GM18505 (cell line): ENCODE results near the gene SRGN.

Experiments
- ATAC-seq: cut with Tn5 transposase; IDR thresholded peaks from one replicate; pipeline ENCODE4 v1.9.1; 2021; ENCODE audit not compliant: unreplicated experiment
- POLR2A ChIP-seq: IDR thresholded peaks from 4 replicates; pipeline ENCODE4 v1.6.1; 2011; ENCODE audit warnings: borderline replicate concordance; ENCODE audit not compliant: insufficient read depth, insufficient read length; ENCODE audit errors: extremely low read depth

SRGN gene

DNA sequence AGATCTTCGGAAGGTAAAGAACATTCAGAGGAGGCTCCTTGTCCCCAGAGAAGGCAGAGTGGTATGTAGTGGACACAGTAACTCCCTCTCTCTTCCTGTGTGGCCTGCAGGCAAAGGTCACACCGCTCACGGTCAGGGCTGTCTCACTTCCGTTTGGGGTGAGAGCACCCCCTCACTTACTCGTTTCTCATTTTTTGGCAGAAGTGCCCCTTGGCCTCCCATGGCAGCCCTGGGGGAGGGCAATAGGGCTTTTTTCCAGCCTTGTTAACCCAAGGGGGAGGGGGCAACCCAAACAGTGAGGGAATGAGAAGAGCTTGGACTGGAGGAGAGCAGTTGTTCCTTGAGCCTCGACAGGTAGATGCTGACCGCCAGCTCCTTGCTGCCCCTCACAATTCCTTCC, 31.8 kb upstream of the SRGN start:
- TF ChIP-seq POLR2A, result peak; percentile 19
- ATAC-seq, result no peak

DNA sequence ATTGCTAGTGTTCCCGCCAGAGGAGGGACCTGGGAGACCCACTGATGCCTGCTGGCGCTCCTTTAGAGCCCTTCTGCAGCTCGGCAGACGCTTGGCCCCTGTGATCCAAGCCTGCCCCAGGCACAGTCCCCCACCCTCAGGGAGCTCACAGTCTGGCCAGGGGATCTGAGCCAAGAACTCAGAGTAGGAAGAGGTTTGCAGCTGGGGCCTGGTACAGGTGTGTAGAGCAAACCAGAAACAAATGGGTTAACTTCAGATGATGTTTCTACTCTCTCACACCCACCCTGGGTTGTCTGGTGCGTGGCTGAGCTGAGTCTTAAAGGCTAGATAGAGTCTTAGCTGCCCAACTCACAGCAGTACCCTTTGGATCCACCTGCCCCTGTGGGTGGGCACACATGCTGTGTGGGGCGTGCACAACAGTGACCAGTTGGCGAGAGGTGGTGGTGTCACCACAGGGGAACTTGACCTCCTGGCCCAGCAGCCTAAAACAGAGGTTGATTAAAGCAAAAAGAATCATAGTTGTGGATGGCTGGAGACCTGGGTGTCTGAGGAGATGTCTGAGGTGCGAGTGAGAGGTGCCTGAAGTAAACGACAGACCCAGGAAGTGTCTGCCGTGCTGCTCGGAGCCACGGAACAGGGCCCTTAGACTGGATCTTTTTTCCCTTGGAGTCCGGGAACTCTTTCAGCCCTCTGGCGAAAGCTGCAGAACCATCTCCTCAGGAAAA, 31.2 kb upstream of the SRGN start:
- no peak for ATAC-seq
- no peak for TF ChIP-seq POLR2A

DNA sequence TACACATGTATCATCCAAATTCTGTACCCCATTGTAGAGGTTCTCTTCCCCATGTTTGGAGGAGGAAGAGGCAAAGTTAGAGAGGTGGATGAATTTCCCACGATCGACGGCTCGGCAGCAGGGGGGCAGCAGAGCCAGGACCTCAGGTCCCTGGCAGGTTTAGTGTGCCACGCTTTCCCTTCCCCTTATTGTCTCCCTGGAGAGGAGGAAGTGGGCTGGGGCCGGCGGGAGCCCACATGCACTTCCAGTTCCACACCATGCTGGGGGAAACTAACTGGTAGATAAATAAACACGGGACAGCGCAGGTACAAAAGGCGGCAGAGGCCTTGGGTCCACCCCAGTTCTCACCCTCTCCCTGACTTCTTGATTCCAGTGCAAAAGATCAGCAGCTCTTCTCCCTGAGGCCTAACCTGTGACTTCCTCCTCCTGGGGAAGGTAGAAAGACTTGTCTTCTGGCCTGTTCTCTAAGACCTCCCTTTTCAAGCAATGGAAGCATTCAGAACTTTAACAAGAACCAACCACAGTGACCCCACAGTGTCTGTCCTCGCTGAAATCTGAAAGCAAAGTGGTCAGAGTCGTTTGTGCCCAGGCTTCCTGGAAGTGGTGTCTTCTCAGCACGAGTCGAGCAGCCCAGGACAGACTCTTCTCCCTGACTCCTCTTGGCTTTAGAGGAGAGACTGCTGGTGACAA, 30.5 kb upstream of the SRGN start:
- ATAC-seq, result no peak
- TF ChIP-seq POLR2A, result no peak

DNA sequence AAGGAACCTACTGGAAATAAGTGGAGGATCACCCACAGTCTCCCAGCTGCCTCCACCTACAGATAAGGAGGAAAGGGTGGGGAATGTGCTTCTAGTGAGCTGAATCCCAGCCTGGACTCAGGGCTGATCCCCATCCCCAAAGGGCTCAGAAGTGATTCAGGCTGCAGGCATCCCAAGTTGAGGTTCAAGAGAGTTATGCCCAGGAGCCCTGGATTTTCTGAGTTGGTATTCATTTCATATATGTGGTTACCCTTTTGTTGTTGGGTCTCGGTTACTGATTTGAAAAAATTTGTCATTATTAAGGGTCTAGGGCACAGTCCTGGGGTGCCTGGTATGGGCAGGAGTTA, 30.0 kb upstream of the SRGN start:
- TF ChIP-seq POLR2A, result no peak
- ATAC-seq, result no peak

DNA sequence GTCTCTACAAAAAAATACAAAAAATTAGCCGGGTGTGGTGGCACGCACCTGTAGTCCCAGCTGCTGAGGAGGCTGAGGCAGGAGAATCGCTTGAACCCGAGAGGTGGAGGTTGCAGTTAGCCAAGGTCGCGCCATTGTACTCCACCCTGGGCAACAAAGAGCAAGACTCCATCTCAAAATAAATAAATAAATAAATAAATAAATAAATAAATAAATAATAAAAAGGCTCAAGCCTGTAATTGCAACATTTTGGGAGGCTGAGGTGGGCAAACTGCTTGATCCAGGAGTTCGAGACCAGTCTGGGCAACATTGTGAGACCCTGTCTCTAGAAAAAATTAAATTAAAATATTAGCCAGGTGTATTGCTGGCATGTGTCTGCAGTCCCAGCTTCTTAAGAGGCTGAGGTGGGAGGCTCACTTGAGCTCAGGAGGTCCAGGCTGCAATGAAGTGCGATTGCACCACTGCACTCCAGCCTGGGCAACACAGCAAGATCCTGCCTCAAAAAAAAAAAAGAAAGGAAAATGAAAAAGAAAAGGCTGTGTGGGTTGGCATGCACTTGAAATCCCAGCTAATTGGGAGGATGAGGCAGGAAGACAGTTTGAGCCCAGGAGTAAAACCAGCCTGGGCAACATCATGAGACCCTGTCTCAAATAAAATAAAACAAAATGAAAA, 27.6 kb upstream of the SRGN start:
- no peak for TF ChIP-seq POLR2A
- no peak for ATAC-seq

DNA sequence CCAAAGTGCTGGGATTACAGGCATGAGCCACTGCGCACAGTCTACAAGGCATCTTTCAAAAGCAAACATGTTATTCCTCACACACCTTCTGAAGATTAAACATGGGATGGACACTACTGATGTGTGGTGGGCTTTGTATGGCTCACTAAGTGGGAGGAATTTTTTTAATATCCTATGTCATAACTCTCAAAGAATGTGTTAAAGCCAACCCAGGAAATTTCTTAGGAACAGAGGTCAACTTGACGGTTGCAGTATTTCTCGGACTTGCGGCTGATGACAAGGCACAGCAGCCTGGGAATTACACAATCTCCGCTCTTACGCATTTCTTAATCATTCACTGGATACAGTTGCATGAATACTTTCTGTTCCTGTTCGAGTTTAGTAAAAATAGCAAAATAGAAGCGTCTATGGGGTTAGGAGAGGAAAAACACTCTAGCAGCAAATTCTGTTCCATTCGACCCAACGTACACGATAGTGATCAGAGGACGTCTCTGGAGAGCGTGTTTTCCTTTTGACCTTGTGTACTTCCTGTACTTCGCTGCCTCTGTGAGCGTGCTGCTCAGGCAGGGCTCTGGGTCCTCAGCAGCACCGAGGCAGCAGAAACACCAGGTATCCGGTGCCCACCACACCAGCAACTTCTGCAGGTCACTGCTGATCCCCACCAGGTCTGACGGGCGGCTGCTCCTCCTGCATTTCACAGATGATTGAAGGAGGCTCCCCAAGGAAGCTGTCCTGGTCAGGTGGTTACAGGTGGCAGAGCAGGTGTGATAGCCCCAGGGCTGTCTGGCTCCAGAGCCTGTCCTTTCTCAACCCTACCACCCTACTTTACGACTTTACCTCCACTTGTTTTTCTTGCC, 26.4 kb upstream of the SRGN start:
- ATAC-seq, result no peak
- peak; percentile 53 for TF ChIP-seq POLR2A

DNA sequence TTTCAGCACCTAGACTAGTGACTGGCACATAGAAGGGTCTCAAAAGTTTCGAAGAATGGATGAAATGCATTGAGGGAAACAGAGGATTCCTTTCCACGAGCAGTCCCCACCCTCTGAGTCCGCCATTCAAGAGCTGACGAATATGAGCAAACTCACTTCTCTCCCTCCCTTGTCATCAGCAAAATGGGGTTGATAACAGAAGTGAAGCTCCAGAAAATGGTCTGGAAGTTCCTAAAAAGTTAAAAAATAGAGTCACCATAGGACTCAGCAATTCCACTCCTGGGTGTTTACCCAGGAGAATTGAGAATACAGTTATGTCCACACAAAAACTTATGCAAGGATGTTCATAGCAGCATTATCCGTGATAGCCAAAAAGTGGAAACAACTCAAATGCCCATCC, 25.0 kb upstream of the SRGN start:
- ATAC-seq, result no peak
- TF ChIP-seq POLR2A, result no peak

DNA sequence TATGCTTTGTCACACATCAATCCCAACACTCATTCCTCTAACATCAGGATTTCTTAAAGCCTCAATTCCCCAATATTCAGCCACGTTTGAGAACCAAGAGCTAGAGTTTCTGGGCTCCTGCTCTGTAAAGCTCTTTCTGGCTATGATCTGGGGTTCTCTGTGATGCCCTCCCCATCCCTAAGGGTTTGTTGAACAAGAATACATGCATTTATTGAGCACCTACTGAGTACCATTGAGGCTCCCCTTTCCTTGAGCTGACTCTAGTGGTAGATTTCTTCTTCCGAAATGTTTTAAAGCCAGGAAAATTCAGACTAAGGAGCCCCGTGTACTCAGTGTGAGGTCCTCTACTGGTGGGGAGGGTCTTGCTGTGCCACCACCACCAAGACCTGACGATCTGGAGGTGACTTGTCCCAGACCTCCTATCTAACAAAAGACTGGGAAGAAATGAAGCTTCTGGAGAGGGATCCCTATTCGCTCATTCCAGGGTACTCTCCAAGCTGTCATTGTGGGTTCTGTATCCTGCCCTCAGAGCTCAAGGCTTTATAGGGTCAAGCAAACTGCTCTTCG, 23.1 kb upstream of the SRGN start:
- ATAC-seq, result no peak
- no peak for TF ChIP-seq POLR2A

DNA sequence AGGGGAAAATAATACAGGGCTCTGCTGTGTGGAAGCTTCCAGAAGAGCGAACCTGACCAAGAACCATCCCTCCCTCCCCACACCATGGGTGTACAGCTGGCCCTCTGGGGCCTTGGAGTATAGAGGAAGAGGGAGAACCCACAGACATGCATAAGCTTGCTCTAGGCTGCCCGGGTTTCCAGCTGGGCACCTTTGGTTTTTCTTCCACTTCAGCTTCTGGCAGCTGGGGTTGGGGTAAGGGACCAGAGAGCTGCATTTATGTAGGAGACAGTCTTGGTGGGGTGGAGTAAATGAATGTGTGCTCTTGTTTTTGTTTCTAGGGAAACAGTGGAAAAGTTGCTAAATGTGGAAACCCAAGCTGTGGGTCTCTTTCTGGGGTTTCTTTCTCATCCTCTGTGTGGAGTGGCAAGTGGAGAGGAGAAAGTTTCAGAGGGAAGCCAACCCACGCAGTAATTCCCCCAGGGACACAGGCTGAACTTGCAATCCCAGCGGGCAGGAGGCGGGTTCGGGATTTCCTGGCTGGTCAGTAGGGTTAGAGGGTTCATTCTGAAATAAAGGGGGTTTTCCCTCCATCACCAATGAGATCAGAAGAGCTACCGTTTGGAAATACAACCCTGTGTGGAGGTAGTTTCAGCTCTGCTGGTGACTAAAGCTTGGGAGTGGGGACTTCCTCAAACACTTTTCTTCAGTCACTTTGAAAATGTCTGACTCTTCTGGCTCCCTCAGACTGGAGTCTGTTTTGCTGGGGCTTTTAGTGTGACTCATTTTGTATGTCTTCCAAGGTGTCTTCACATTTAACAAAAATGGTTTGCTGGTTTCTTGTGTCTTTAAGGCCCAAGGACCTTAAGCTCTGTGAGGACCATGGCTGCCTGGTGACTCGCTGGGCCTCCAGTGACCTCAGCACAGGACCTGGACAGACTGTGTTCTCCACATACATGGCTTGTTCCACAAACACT, 22.2 kb upstream of the SRGN start:
- peak; percentile 42 for ATAC-seq
- TF ChIP-seq POLR2A, result no peak

DNA sequence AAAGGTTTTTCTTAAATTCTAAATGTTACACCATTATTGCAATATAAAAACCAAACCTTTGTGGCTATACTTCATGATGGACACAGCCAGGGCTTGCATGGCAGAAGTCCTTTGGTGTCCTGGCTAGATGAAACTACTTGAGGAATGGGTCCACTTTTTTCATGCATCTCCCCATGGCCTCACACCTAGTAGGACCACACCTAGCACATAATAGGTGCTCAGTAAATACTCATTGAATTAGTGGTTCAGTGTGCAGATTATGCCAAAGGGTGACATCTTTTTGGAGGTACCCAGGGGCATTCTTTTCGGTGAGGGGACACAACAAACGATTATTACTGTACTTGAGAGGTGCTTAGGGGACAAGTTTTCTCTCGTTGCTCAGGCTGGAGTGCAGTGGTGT, 20.7 kb upstream of the SRGN start:
- TF ChIP-seq POLR2A, result no peak
- ATAC-seq, result no peak

DNA sequence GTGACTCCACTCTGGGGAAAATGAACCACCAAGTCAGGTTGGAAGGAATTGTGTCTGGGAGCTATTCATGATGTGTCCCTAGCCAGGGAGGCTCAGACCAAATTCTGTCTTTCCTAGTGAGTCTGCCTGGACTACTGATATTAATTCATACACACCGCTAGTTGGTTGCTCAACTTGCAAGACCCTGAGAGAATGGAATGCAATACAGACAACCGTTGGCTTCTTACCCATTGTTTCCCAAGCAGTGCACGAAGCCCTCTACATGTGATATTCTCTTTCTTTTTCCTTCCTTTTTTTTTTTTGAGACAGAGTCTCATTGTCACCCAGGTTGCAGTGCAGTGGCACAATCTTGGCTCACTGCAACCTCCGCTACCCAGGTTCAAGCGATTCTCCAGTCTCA, 19.4 kb upstream of the SRGN start:
- ATAC-seq, result no peak
- no peak for TF ChIP-seq POLR2A
